SU-DHL-6 (cell line): ENCODE results near the gene CXCR3.

Source experiments
- H2AFZ ChIP-seq: fragments of 200-600 bp; sonication (generic); 2 replicates; pipeline ENCODE4 v1.6.1; 2014; ENCODE audit warnings: low read depth, mild to moderate bottlenecking, moderate library complexity, mixed read lengths, antibody characterized with exemption, low read length; ENCODE audit not compliant: severe bottlenecking
- H3F3A ChIP-seq: fragments of 200-600 bp; shearing (Covaris generic); 2 replicates; pipeline ENCODE4 v1.6.0; 2016; ENCODE audit warnings: antibody characterized with exemption, mild to moderate bottlenecking; ENCODE audit not compliant: insufficient read depth
- H3K27ac ChIP-seq: fragments of 200-600 bp; sonication (generic); 2 replicates; pipeline ENCODE4 v1.5.1; 2016; ENCODE audit warnings: low read depth, mild to moderate bottlenecking, low read length, moderate library complexity, mixed read lengths
- H3K27me3 ChIP-seq: fragments of 200-600 bp; sonication (generic), shearing (Covaris generic); 2 replicates; pipeline ENCODE4 v1.6.0; 2014; ENCODE audit warnings: mild to moderate bottlenecking, low read length
- H3K36me3 ChIP-seq: fragments of 200-600 bp; sonication (generic); 2 replicates; pipeline ENCODE4 v1.6.1; 2014; ENCODE audit warnings: mild to moderate bottlenecking, low read length, mixed read lengths
- H3K4me2 ChIP-seq: fragments of 300-600, 200-600 bp; shearing (Covaris generic), sonication (generic); 2 replicates; pipeline ENCODE4 v1.6.0; 2014; ENCODE audit warnings: low read length, low read depth, mild to moderate bottlenecking; ENCODE audit not compliant: poor library complexity, severe bottlenecking
- H3K4me3 ChIP-seq: fragments of 200-600 bp; sonication (generic); 2 replicates; pipeline ENCODE4 v1.5.1; 2014; ENCODE audit warnings: antibody characterized with exemption, low read length, mild to moderate bottlenecking, mixed read lengths; ENCODE audit not compliant: insufficient read depth, poor library complexity, severe bottlenecking
- H3K79me2 ChIP-seq: fragments of 200-600 bp; sonication (generic); 2 replicates; pipeline ENCODE4 v1.6.1; 2014; ENCODE audit warnings: mild to moderate bottlenecking, low read length, moderate library complexity; ENCODE audit not compliant: insufficient read depth
- H3K9ac ChIP-seq: fragments of 200-600 bp; sonication (generic); 2 replicates; pipeline ENCODE4 v1.7.0; 2014; ENCODE audit warnings: mild to moderate bottlenecking, low read length
- H3K9me2 ChIP-seq: fragments of 200-600 bp; sonication (generic); replicated peaks from 2 replicates; pipeline ENCODE4 v1.6.1; 2014; ENCODE audit warnings: low read length; ENCODE audit not compliant: insufficient read depth
- H3K9me3 ChIP-seq: fragments of 200-600 bp; sonication (generic); 2 replicates; pipeline ENCODE4 v1.6.1; 2014; ENCODE audit warnings: low read length, mixed read lengths; ENCODE audit not compliant: insufficient read depth
- H4K20me1 ChIP-seq: fragments of 200-600 bp; sonication (generic); 2 replicates; pipeline ENCODE4 v1.6.1; 2014; ENCODE audit warnings: low read depth, mild to moderate bottlenecking, antibody characterized with exemption, low read length, moderate library complexity, mixed read lengths
- EZH2phosphoT487 ChIP-seq: fragments of 200-600 bp; sonication (generic), shearing (Covaris generic); conservative IDR thresholded peaks from 2 replicates; pipeline ENCODE4 v1.6.1; 2018; ENCODE audit warnings: mild to moderate bottlenecking, antibody characterized with exemption, low read length, moderate library complexity, mixed read lengths
- TF ChIP-seq, protein P1 (sequence below): fragments of 200-600 bp; sonication (generic); IDR thresholded peaks from one replicate; pipeline ENCODE4 v1.5.1; 2017; ENCODE audit warnings: antibody characterized with exemption, mild to moderate bottlenecking, low read length, moderate library complexity; ENCODE audit not compliant: insufficient read depth, poor library complexity, severe bottlenecking

CXCR3 gene

DNA sequence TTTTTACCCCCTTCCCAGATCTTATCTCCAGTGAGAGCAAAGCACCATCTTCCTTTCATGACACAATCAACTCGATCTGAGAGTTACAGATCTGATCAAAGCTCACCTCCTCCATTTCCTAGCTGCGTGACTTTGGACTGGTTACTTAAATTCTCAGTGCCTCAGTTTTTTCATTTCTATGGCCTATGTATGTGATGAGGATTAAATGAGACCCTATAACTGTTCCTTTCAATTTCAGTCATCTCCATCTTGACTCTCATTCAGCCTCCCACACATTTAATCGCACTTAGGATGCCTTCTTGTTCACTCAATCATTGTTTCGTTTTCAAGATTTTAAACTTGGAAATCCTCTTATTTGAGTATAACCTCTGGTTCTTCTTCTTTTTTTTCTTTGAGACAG is 20.1 kb upstream of the CXCR3 start:
- Histone ChIP-seq H4K20me1 (no peaks in the 10 kb centered on the region), H3K9me3 (no peaks in the 10 kb centered on the region), H3K79me2 (no peaks in the 10 kb centered on the region), H2AFZ (no peak overlapping the region), H3K27ac (no peak overlapping the region), H3K9ac (no peak overlapping the region), H3K36me3 (no peaks in the 10 kb centered on the region), H3K27me3 (no peaks in the 10 kb centered on the region), H3K4me2 (no peak overlapping the region), H3K9me2 (no peaks in the 10 kb centered on the region), H3K4me3 (no peak overlapping the region), H3F3A (no peaks in the 10 kb centered on the region)
- TF ChIP-seq, protein P1, sequence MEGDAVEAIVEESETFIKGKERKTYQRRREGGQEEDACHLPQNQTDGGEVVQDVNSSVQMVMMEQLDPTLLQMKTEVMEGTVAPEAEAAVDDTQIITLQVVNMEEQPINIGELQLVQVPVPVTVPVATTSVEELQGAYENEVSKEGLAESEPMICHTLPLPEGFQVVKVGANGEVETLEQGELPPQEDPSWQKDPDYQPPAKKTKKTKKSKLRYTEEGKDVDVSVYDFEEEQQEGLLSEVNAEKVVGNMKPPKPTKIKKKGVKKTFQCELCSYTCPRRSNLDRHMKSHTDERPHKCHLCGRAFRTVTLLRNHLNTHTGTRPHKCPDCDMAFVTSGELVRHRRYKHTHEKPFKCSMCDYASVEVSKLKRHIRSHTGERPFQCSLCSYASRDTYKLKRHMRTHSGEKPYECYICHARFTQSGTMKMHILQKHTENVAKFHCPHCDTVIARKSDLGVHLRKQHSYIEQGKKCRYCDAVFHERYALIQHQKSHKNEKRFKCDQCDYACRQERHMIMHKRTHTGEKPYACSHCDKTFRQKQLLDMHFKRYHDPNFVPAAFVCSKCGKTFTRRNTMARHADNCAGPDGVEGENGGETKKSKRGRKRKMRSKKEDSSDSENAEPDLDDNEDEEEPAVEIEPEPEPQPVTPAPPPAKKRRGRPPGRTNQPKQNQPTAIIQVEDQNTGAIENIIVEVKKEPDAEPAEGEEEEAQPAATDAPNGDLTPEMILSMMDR: no peak
- TF ChIP-seq EZH2phosphoT487: no peak

DNA sequence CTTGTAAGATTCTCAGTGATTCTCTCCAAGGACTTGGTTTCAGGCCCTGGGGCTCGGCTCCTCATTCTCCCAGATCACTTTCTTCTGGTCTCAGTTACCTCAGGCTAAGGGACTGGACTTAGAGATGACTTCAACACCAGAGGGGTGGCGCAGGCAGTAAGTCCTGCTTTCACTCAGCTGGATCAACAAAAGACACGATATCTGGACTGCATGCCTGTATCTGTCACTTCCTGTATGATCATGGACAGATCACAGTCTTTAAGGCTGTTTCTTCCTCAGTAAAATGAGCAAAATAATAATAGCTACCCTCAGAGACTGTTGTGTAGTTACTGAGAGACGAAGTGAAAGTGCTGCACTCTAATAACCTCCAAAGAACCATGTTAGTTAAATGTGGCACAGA is 19.5 kb upstream of the CXCR3 start:
- no peak for TF ChIP-seq EZH2phosphoT487
- TF ChIP-seq, protein P1: no peak
- H3K9ac ChIP-seq: no peak overlapping the region
- no peak overlapping the region for H3K4me3 ChIP-seq
- no peak overlapping the region for H3K27ac ChIP-seq
- no peaks in the 10 kb centered on the region for H3K36me3 ChIP-seq
- H3K9me3 ChIP-seq: no peaks in the 10 kb centered on the region
- H3K4me2 ChIP-seq: no peak overlapping the region
- H3F3A ChIP-seq: no peaks in the 10 kb centered on the region
- H3K27me3 ChIP-seq: no peaks in the 10 kb centered on the region
- no peaks in the 10 kb centered on the region for H4K20me1 ChIP-seq
- H2AFZ ChIP-seq: no peak overlapping the region
- H3K79me2 ChIP-seq: no peaks in the 10 kb centered on the region
- H3K9me2 ChIP-seq: no peaks in the 10 kb centered on the region

DNA sequence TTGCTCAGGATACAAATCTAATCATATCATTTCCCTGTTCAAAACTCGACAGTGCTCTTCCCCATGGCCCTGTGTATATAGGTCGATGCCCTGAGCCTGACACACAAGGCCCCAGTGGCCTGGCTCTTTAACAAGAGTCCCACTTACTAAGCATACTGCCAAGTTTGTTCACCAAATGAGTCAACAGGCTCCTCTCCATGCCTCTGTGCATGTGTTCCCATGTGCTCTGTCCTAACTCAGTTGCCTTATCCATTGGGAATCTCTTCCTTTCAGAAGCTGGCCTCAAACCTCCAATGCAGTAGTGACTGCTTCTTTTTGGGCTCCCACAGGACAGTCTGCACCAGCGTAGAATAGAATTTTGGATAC is 18.9 kb upstream of the CXCR3 start:
- H3K4me3 ChIP-seq: no peak overlapping the region
- H3K79me2 ChIP-seq: no peaks in the 10 kb centered on the region
- H3K9me2 ChIP-seq: no peaks in the 10 kb centered on the region
- H3K36me3 ChIP-seq: no peaks in the 10 kb centered on the region
- no peak for TF ChIP-seq EZH2phosphoT487
- TF ChIP-seq, protein P1: no peak
- no peak overlapping the region for H3K4me2 ChIP-seq
- H3K27ac ChIP-seq: no peak overlapping the region
- no peak overlapping the region for H3K9ac ChIP-seq
- no peak overlapping the region for H2AFZ ChIP-seq
- no peaks in the 10 kb centered on the region for H3K27me3 ChIP-seq
- no peaks in the 10 kb centered on the region for H4K20me1 ChIP-seq
- no peaks in the 10 kb centered on the region for H3F3A ChIP-seq
- no peaks in the 10 kb centered on the region for H3K9me3 ChIP-seq
